ENCODE measurements around the gene F3. TPM values are rescaled to one million over a fixed set of nuclear protein-coding genes. Genes with fewer than 3 reads are reported as not detected.

Gene F3
- total and polyA plus RNA-seq, 2 of the 13 experiments (the other 11 are each of a cell fraction or from before 2014, with no cell fraction given) = 5.8 to 9.0 TPM

GRCh38 chr1:94540440-94541245 is 916 bp downstream of the F3 start:
- CTCF ChIA-PET (ENCODE audit: low intra/inter-chr PET ratio, low total read pairs) = no interaction called here
- POLR2A ChIA-PET = interaction anchor here (1.8 kb wide), 1 partner anchor 39 kb away, joined by 5 read pairs; no protein-coding TSS in a partner anchor
- Histone ChIP-seq H3K27ac (ENCODE audit: extremely low read length, insufficient read depth, low read length) (peak overlapping the region; percentile 70), H3K27me3 (ENCODE audit: control insufficient read depth in 1 of 2, insufficient read depth in 2 of 2, low read length in 2 of 2) (no peaks in the 10 kb centered on the region), H3K9ac (ENCODE audit: insufficient read depth, low read depth, low read length) (peak overlapping the region; percentile 71), H3K4me2 (ENCODE audit: low read depth, low read length) (peak overlapping the region; percentile 84), H3K79me2 (ENCODE audit: insufficient read depth, low read length) (peaks cover 4% of the 10 kb centered on the region), H3K36me3 (replicated peaks in 1 of 2; ENCODE audit: control insufficient read depth in 1 of 2, insufficient read depth in 2 of 2, low read length in 2 of 2) (peaks cover 0 to 4% of the 10 kb centered on the region in 2 experiments; a peak in 2 of 5 replicates), H3K4me1 (ENCODE audit: insufficient read depth, low read length) (peaks cover 75% of the 10 kb centered on the region), H3K4me3 (replicated peaks in 1 of 3; ENCODE audit: insufficient read depth in 1 of 3, low read depth in 2 of 3, low read length in 3 of 3) (peak overlapping the region; percentile 54 to 90 (median 84)), H3K9me3 (ENCODE audit: low read length) (no peaks in the 10 kb centered on the region), H2AFZ (ENCODE audit: low read length) (no peak overlapping the region), H4K20me1 (ENCODE audit: insufficient read depth, low read length) (no peaks in the 10 kb centered on the region)
- in situ Hi-C loops (cut with HindIII; ENCODE audit: extremely low pct_ligation_motif_present, low pct_unique_long_range_greater_than_20kb) (loop anchor here (25.0 kb wide), 1 partner anchor 497 kb away; no protein-coding TSS in a partner anchor), intact Hi-C loops (cut with micrococcal nuclease; ENCODE audit: unreplicated experiment) (loop anchor here (5.0 kb wide), 1 partner anchor 57 kb away; no protein-coding TSS in a partner anchor)
- BruUV-seq (replicated peaks) = no TSS peak
- FAIRE-seq = no peak
- 9% methylated on average over 17 of the region's 23 CpGs for WGBS (ENCODE audit: low lambda C conversion rate)
- peak; percentile 57 for ATAC-seq
- DNase-seq (ENCODE audit: low spot score) = no peak
- no peak for TF ChIP-seq HIVEP1 (CRISPR knock-in tag; IDR thresholded peaks at IDR 0.05)
- no peak for TF ChIP-seq IRX3 (CRISPR knock-in tag; IDR thresholded peaks at IDR 0.05; ENCODE audit: borderline replicate concordance, low read depth)
- no peak for TF ChIP-seq ZNF362 (CRISPR knock-in tag; IDR thresholded peaks at IDR 0.05; ENCODE audit: borderline replicate concordance)
- no peak for TF ChIP-seq YEATS2 (CRISPR knock-in tag; IDR thresholded peaks at IDR 0.05; ENCODE audit: borderline replicate concordance)
- TF ChIP-seq CBFB (CRISPR knock-in tag; IDR thresholded peaks at IDR 0.05) = no peak
- TF ChIP-seq FOXK2 (IDR thresholded peaks at IDR 0.05) = no peak
- TF ChIP-seq ZNF678 (CRISPR knock-in tag; IDR thresholded peaks at IDR 0.05) = no peak
- no peak for TF ChIP-seq ZNF44 (CRISPR knock-in tag; IDR thresholded peaks at IDR 0.05)
- TF ChIP-seq ZNF441 (CRISPR knock-in tag; IDR thresholded peaks at IDR 0.05; ENCODE audit: borderline replicate concordance) = no peak
- 0 out of 2 replicates have a peak, but pooled peaks have one; percentile 5 for TF ChIP-seq HDAC2 (CRISPR knock-in tag; IDR thresholded peaks at IDR 0.05)
- TF ChIP-seq ELF1 (CRISPR knock-in tag; IDR thresholded peaks at IDR 0.05) = no peak
- no peak for TF ChIP-seq THRA (CRISPR knock-in tag; IDR thresholded peaks at IDR 0.05; ENCODE audit: borderline replicate concordance)
- TF ChIP-seq ZNF3 (CRISPR knock-in tag; IDR thresholded peaks at IDR 0.05) = no peak
- no peak for TF ChIP-seq FOSL1 (CRISPR knock-in tag; IDR thresholded peaks at IDR 0.05; ENCODE audit: borderline replicate concordance)
- TF ChIP-seq FOXO4 (CRISPR knock-in tag; conservative IDR thresholded peaks at IDR 0.05) = no peak
- no peak for TF ChIP-seq GLMP (CRISPR knock-in tag; IDR thresholded peaks at IDR 0.05; ENCODE audit: borderline replicate concordance)
- TF ChIP-seq DNMT3B (CRISPR knock-in tag; conservative IDR thresholded peaks at IDR 0.05) = no peak
- TF ChIP-seq DBP (CRISPR knock-in tag; IDR thresholded peaks at IDR 0.05; ENCODE audit: not compliant biosample characterization) = no peak
- TF ChIP-seq AGO1 (IDR thresholded peaks at IDR 0.05; ENCODE audit: low read depth, low read length, poor library complexity, severe bottlenecking) = no peak
